NCI-H1436 (cell line): ENCODE data around the gene DGCR6L.
"Not testable (repeated sequence)": the region's sequence is repeated elsewhere in the genome, so short reads cannot be mapped to it uniquely, and the experiment has no call there.

Source experiments
- DNase-seq: peaks from one replicate; lab custom pipeline; 2025; lab: John Stamatoyannopoulos, UW

DGCR6L gene

GRCh38 chr22:20325996-20326395, 6.1 kb upstream of the DGCR6L start:
- DNase-seq, result not testable (repeated sequence)

GRCh38 chr22:20324139-20324516, 4.3 kb upstream of the DGCR6L start:
- no peak for DNase-seq

GRCh38 chr22:20321552-20322211, 1.8 kb upstream of the DGCR6L start:
- DNase-seq, result not testable (repeated sequence)

- not testable (repeated sequence) for DNase-seq
Observed at GRCh38 chr22:20320659-20321551, 1.0 kb upstream of the DGCR6L start.

- no peak for DNase-seq
Observed at GRCh38 chr22:20319041-20319744, 667 bp downstream of the DGCR6L start.

GRCh38 chr22:20318043-20318688, 1.7 kb downstream of the DGCR6L start:
- not testable (repeated sequence) for DNase-seq

GRCh38 chr22:20317402-20318042, 2.3 kb downstream of the DGCR6L start:
- DNase-seq, result not testable (repeated sequence)

GRCh38 chr22:20316844-20317401, 2.9 kb downstream of the DGCR6L start:
- no peak for DNase-seq

GRCh38 chr22:20316217-20316843, 3.5 kb downstream of the DGCR6L start:
- DNase-seq, result no peak

GRCh38 chr22:20315337-20316216, 4.3 kb downstream of the DGCR6L start:
- DNase-seq, result no peak

GRCh38 chr22:20314741-20315336, 5.0 kb downstream of the DGCR6L start:
- DNase-seq, result not testable (repeated sequence)

- not testable (repeated sequence) for DNase-seq
Observed at GRCh38 chr22:20314206-20314605, 5.7 kb downstream of the DGCR6L start.

- DNase-seq, result not testable (repeated sequence)
Observed at GRCh38 chr22:20313306-20314077, 6.4 kb downstream of the DGCR6L start.

GRCh38 chr22:20312396-20313191, 7.3 kb downstream of the DGCR6L start:
- DNase-seq, result no peak

- DNase-seq, result not testable (repeated sequence)
Observed at GRCh38 chr22:20311249-20312062, 8.4 kb downstream of the DGCR6L start.

- DNase-seq, result not testable (repeated sequence)
Observed at GRCh38 chr22:20310773-20311172, 9.1 kb downstream of the DGCR6L start.

- not testable (repeated sequence) for DNase-seq
Observed at GRCh38 chr22:20310180-20310579, 9.7 kb downstream of the DGCR6L start.
